ENCODE data around the gene EPM2A. TPM values are rescaled to one million over a fixed set of nuclear protein-coding genes. Genes with fewer than 3 reads are reported as not detected.

The EPM2A gene
- total and polyA plus RNA-seq, 2 experiments from 2014 or later = 3.7 to 17.8 TPM

- Mint-ChIP-seq H3K4me3 (no peak overlapping the region), H3K4me1 (no peaks in the 10 kb centered on the region; the same call in 2 of the 3 replicates), H3K27me3 (ENCODE audit: insufficient read depth, low read depth, poor library complexity) (peaks cover 5% of the 10 kb centered on the region), H3K27ac (no peak overlapping the region), H3K9me3 (peaks cover 40% of the 10 kb centered on the region), H3K36me3 (ENCODE audit: low read depth) (peaks cover 55% of the 10 kb centered on the region)
- no peaks in the 10 kb centered on the region for H4K20me1 ChIP-seq (replicated peaks; ENCODE audit: insufficient read depth)
- ATAC-seq (no peak), DNase-seq (ENCODE audit: low spot score) (no peak)
- H3K27me3 ChIP-seq (ENCODE audit: insufficient read depth) = no peaks in the 10 kb centered on the region
- no peak overlapping the region for H3K4me2 ChIP-seq
- TF ChIP-seq EZH2 (IDR thresholded peaks at IDR 0.05; ENCODE audit: low read depth, unreplicated experiment) (no peak), NANOG (IDR thresholded peaks at IDR 0.05; ENCODE audit: borderline replicate concordance) (no peak), ZNF462 (CRISPR knock-in tag; IDR thresholded peaks at IDR 0.05) (no peak), CTCF (conservative IDR thresholded peaks at IDR 0.05; ENCODE audit: low read depth in 2 of 2) (no peak), EZH2phosphoT487 (IDR thresholded peaks at IDR 0.05; ENCODE audit: unreplicated experiment) (no peak), POLR2AphosphoS5 (IDR thresholded peaks at IDR 0.05; ENCODE audit: low read depth) (no peak), STAT1 (IDR thresholded peaks at IDR 0.05; ENCODE audit: unreplicated experiment) (no peak), ZNF331 (CRISPR knock-in tag; IDR thresholded peaks at IDR 0.05; ENCODE audit: low read depth) (no peak), REST (IDR thresholded peaks at IDR 0.05; ENCODE audit: unreplicated experiment) (no peak), ZNF114 (CRISPR knock-in tag; IDR thresholded peaks at IDR 0.05) (no peak), ETS1 (IDR thresholded peaks at IDR 0.05) (no peak), JUNB (IDR thresholded peaks at IDR 0.05; ENCODE audit: unreplicated experiment) (no peak), CREB1 (CRISPR knock-in tag; IDR thresholded peaks at IDR 0.05; ENCODE audit: low read depth) (no peak)
- no peak overlapping the region for H2AFZ ChIP-seq
- no peak overlapping the region for H3K4me3 ChIP-seq
- 0 out of 2 replicates have a peak, but pooled peaks cover 5% of the 10 kb centered on the region for H3K9me2 ChIP-seq (ENCODE audit: insufficient read depth)
- no peaks in the 10 kb centered on the region for H3K79me2 ChIP-seq (replicated peaks; ENCODE audit: insufficient read depth)
- H3K4me1 ChIP-seq (ENCODE audit: insufficient read depth) = no peaks in the 10 kb centered on the region
- no peaks in the 10 kb centered on the region for H3K36me3 ChIP-seq (ENCODE audit: insufficient read depth)
- no peaks in the 10 kb centered on the region for H3F3A ChIP-seq (replicated peaks; ENCODE audit: low read depth)
- no peak overlapping the region for H3K27ac ChIP-seq (ENCODE audit: low read depth)
Measured at GRCh38 chr6:145713773-145714172, 21.5 kb downstream of the EPM2A start.
